Left hindlimb (tissue), 1 donor: Measurements from ENCODE around the gene MAPKAP1.
A peak's percentile ranks its signal among the peaks of the same experiment; 100 is the strongest.

ENCODE experiments used
- DNase-seq: peaks from one replicate; pipeline ENCODE4 v3.0.0-alpha.2; 2018

MAPKAP1 gene

DNA sequence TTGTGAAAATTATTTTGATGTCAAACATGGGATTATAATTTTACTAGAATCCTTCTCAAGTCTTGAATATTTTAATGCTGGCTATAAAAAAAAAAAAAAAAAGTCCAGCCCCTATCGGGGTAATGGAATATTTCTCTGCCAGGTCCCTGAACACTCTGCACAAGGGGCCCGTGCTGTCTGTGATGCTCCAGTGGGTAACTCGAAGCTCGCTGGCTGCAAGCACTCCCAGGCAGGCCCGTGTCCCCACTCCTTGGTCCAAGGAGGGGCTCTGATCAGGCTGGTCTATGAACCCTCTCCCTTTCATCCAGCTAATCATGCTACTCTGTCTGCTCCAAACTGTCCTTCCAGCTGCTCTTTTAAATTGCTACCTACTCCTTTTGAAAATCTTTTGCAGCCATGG, 264.6 kb downstream of the MAPKAP1 start:
- DNase-seq, result no peak

DNA sequence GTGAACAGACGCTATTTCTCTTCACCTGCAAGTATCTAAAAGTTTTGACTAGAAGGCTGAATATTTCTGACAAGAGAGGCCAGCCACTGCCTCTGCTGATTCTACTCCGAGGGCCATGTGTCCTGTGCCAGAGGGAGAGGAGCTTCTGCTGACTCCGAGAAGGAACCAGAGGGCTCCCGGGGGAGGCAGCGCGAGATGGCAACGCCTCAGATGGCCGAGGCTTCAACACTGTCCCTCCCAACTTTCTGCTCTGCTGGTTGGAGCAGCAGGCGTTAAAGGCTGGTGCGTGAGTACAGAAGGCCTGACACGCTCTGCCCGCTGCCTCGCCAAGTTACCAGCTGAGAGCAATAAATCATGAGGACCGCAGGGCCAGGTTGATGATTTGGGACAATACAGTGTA, 266.6 kb downstream of the MAPKAP1 start:
- no peak for DNase-seq

DNA sequence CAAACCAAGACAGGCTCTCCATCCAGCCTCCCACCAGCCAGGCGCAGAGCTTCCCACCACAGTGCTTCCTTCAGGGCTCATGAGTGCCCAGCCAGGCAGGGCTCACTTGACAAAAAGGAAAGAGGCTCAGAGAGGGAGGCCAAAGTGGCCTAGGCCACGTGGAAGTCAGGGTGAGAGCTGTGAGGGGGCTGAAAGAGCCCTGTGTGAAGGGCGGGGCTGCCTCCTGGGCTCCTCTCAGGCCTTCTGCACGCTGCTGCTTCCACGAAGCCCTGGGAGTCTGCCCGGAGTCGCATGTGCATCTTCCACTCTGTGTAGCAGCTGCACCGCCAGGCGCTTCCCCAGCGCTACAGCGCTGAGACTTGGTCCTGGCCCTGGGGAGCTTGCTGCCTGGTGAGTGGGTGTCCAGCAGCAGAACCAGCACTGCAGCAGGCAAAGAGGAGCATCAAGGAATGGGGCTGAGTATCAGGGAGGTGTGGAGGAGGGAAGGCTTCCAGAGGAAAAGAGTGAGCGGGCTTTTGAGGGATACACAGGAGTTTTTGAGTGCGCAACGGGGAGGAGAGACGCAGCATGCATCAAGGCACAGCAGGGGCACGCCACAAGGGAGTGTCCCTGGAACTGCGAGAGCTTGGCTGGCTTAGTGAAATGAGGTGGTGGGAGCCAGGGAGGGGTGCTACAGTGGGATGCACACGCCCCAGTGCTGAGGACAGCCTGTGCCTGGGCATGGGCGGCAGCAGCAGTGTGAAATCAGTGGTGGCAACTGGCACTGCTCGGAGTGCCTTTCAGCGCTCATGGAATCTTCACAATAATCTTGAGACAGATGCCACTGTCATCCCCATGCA, 267.4 kb downstream of the MAPKAP1 start:
- DNase-seq, result no peak

DNA sequence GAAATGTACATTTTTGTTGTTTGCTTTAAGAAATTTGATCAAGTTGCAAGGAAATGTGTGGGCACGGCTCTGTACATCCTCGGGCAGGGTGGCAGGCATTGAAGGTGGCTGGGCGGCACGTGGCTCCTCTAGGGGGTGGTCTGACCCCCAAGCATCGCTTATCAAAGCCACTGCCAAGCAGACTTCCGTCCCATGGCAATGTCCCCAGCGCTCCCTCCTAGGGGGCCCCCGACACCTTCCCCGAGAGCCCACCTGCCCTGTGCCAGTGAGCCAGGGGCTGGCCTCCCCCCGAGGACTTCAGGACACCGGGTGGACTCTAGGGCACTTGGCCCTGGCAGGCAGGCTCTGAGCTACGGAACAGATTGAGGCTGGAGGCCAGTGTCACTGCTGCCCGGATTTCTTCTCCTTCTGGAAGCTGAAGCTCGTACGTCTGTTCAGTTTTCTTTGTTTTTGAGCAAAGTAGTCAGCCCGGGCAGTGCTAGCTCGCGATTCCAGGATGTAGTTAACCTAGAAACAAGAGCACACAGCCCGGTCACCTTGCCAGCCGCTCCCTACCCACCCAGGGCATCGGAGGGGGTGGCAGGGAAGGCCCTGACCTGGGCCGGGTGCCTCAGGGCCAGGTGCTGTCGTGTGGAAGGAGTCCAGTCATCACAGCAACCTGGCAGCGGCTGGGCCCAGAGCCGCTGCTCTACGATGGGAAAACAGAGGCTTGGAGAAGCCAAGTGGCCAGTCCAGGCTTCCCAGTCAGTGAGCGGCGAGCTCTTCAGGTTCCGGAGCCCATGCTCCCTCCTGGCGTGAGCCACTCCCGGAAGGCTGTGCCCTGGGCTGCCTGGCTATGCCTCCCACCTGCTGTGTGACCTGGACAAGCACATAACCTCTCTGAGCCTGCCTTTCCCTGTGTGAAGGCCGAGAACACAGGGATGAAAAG, 268.2 kb downstream of the MAPKAP1 start:
- DNase-seq, result no peak

DNA sequence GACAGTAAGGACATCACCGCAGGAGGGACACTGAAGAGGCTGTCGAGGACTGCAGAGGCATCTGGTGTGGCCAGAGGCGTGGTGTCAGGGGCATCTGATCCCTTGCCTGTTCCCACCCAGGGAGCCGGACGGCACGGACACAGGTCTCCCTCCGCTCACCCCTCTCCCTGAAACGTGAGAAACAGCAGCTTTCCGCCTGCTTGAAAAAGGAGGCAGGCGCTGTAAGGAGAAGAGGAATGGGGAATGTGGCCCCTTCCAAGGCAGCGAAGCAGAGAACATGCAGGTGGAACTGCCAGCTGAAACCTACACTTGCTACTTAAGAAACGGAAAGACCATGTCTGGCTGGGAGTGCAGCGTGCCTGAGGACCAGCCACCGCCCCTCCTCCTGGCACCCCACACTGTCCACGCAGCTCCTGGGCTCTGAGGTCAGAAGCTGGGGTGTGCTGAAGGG, 269.2 kb downstream of the MAPKAP1 start:
- DNase-seq, result no peak

DNA sequence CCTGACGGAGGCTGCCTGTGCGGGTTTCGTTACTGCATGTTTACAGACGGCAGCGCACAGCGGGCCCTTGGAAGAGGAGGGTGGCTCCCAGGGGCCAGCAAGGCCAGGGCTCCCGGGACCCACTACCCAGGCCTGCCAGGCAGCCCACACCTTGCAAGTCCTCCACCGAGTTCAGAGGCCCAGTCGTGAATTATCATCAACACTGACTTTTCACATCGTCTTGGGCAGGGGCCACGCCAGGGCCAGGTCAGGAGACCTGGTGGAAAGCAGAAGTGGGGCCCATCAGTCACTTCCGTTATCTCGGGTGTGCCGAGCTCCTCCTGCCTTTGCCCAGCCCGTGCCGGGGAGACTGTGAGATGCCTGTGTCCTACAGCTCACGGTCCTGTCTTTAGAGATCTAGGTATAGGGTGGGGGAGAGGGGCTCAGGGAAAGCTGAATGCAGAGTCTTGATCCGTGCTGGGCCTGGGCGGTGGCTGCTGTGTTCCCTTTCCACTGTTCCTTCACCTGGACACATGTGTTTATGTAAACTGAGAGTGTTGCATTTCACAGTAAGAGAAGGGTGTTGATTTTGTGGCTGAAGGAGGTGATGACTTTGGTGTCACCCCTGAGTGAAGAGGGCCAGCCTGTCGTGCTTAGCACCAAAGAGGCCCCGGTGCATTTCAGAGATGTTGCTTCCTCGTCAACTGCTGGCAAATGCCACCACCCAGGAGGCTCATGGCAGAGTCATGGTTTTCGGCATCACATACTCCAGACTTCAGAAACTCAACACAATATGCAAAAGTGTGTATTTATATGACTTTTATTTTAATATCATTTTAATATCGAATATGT, 270.2 kb downstream of the MAPKAP1 start:
- no peak for DNase-seq

DNA sequence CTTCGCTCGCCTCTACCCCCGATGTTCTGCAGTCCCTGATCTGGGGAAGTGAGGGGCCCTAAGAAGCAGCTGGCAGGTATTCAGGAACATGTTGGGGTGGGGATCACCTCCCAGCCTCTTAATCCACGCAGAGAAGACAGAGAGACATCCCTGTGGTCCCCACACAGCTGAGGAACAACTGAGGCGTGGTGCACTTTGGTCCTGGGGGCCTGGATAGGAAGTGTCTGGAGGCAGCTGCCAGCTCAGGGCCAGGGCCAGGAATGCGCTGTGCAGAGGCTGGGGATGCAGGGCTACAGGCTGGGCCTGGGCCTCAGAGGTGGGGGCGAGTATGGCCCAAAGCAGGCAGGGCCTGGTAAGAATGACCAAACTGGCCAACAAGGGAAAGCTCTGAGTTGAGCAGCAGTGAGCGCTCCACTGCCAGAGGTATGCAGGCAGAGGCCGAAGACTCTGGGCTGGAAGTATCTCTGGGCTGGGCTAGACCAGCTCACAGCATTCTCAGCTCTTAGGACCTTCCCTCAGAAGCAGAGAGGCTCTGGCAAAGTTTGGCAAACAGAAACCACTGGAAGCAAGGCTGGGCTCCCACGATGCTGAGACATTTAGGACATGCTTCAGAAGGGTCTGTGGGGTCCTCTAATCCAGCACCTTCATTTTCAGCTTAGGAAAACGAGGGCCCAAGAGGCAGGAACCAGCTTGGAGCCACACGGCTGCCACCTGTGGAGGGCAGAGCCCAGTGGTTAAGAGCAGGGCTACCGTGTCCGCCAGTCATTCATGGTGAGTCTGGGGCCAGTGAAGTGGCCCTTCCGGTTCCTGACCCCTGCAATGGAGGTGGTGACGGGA, 271.0 kb downstream of the MAPKAP1 start:
- DNase-seq, result no peak

DNA sequence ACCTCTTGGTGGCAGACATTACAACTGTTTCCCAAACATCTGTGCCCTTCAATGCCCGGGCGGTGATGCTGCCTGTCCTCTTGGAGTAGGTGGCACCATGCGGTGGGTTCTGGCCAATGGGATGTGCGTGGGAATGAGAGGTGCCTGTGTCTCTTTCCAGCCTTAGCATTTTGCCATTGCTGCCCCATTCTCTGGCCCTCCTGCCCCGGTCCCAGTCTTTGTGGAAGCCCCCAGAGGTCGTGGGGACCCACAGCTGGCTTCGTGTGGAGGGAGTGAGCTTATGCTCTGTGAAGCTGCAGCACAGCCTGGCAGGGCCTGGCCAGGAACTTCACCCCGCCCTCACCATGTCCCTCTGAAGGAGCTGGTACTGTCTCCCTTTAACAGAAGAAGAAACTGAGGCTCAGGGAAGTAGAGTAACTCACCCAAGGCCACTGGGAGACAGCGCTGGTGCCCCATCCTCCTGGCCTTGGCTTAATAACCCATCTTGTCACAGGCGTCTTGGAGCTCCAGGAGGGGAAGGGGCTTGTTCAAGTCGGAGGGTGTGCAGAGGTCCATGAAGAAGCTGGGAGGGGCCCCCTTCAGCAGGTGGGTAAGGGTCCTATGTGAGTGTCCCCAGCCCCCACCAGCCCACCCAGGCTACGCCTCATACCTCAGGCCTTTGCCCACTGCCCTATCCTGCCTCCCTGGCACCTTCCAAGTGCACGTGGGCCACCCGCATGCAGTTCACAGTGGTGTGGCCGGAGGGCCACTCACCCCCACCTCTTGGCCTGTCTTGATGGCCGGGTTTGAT, 271.8 kb downstream of the MAPKAP1 start:
- no peak for DNase-seq

DNA sequence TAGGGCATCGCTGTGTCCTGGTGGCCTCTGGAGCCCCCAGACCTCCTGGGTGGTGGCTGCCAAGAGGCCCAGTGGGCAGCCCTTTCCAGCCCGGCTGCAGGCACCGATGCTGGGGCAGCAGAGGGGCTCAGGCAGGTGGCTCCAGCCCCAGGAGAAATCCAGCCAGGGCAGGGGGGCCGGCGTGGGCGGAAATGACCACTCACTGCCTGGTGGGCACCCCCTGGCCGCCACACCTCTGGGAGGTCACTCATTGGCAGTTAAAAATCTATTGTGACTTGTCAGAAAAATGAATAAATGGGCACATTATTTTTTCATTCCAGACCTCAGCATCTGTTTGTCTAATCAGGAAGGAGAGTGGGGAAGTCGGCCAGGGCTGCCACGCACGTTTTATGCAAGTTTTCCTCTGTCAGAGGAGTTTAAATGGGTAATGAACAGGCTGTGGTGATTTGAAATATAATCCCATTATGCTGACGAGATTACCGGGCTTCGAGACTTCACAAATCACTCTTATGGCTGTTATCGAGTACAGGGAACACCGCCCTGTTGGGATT, 273.5 kb downstream of the MAPKAP1 start:
- DNase-seq, result peak; percentile 57

DNA sequence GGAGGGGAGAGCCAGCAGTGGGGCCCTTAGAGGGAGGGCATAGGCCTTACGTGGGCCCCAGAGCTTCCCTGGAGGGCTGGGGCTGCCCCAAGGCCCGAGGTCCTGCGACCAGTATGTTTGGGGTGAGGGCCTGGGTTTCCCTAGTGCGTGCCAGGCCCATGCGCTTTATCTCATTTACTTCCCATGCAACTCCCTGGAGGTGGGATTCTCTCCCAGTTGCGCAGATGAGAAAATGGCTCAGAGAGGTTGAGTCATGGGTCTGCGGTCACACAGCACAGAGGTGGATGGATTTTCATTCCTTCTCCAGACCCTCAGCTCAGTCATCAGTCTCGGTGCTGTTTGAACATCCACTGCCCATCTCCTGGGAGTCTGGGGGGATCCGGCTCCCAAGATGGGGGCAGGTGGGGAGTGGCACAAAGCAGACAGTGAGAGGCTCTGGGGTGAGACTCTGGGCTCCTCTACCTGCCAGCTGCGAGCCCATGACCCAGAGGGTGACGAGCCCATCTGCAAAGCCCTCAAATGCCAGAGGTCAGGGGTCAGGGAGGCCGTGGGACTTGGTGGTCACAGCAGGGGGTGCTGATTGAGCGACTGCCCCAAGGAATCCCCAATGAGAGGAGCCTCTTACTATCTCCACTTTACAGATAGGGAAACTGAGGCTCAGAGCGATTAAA, 274.2 kb downstream of the MAPKAP1 start:
- no peak for DNase-seq

DNA sequence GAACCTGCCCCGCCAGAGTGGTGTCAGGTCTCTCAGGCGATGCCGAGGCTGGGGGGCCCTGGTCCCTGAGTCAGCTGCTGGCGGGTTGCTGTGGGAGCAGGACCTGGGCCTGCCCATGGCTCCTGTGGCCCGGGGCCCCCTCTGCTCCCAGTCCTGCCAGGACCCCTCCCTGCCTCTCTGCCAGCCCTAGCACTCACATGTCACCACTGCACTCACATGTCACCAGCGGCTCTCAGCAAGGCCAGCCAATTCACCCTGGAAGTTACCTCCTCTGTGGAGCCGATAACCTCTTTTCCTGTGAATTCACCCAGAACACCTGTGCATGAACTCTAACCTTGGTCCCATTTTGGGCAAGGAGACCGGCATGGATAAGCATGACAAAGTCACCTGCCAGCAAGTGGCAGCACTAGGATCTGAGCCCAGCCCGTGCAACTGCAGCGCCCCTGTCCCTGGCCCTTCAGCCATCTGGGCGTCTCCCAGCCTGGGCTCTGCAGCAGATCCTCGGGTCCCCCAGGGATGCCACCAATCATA, 275.2 kb downstream of the MAPKAP1 start:
- DNase-seq, result no peak

DNA sequence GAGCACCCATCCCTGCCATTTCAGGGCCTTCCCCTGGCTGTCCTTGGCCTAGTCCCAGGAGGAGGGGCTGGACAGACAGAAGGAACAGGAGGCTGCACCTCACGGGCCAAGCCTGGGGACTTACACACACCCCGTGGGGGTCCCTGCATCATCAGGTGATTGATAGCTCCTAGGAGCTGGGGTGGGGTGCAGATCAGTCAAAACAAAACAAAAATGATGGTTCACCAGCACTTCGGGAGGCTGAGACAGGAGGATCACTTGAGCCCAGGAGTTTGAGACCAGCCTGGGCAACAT, 276.0 kb downstream of the MAPKAP1 start:
- DNase-seq, result no peak

DNA sequence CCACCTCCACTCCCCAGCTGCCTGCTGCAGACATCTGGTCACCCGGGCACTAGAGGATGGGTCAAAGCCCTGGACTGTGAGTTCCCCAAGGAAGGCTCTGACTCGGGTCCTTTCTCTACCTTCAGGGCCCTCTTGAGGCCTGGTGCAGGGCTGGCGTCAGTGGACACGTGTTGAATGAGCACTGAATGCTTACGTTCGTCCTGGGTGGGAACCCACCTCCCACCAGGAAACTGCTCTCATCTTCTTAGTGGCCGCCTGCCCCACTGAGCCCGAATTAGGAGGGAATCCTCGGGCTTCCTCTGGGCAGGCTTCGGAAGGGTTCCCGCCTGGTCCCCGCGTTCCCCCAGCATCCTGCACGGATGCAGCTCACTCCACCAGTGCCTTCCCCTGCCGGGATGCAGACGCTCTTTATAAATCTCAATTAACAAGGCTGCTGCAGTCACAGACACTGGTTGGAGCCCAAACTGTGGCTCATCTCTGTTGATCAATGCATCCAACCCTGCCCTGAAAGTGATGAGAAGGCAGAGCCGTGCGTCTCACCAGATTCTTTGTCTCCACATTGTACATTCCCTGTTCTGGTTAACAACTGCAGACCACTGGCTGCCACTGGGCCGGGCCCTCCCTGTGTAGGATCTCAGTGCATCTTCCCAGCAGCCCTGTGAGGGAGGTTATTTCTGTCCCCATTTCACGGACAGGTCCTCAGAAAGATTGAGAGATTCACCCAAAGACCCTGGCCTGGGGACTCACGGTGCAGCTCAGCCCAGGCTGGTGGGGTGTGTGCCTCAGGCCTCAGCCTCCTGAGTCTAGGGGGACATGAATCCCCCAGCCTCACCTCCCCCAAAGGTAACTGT, 276.6 kb downstream of the MAPKAP1 start:
- no peak for DNase-seq

DNA sequence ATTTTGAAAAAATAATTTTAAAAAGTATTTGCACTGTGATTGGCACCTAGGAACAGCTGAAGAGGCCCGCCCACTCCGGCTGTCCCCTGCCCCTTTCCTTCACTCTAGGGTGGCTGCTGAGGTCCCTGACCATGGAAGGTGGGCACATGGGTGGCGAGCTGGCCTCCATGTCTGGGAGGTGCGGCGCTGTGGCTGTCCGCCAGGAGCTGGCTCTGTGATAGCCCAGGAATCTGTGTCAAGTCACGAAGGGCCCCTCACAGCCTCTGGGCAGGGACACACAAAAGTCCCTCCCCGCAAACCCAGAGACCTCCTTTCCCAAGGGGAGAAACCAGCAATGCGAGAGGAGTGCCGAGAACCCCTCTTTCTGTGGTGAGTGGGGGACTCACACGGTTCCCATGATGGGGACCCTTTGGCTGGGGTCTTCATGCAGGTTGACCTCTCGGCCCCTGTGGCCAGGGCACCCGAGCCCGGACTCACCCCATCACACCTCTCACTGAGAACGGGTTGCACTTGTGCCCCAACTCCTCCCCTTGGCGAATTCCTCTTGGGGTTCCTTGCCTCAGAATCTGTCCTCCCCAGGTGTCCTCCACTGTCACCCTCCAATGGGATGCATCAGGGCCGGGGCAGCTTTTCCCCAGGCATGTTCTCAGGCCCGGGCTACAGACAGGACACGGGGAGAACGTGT, 277.4 kb downstream of the MAPKAP1 start:
- no peak for DNase-seq

DNA sequence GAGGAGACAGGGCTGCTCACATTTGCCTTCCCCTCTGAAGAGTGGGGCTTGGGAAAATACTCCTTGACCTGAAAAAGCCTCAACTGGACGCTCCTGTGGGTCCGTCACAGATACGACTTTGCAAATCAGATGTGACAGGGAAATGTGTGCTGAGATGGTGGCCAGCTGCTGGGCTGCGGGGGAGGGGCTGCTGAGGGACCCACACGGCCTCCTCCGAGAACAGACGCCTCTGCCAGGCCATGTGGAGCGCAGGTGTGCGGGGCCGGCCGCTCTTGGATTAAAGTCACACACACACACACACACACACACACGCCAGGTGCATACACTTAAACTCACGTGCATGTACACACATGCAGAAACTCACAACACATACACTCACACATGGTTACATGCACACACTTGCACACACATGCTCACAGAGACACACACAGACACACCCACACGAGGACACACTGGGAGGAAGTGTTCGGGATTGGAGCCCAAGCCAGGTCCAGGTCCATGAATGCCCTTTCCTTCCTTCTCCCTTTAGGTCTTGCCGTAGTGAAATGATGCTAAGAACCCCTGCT, 278.0 kb downstream of the MAPKAP1 start:
- DNase-seq, result no peak

DNA sequence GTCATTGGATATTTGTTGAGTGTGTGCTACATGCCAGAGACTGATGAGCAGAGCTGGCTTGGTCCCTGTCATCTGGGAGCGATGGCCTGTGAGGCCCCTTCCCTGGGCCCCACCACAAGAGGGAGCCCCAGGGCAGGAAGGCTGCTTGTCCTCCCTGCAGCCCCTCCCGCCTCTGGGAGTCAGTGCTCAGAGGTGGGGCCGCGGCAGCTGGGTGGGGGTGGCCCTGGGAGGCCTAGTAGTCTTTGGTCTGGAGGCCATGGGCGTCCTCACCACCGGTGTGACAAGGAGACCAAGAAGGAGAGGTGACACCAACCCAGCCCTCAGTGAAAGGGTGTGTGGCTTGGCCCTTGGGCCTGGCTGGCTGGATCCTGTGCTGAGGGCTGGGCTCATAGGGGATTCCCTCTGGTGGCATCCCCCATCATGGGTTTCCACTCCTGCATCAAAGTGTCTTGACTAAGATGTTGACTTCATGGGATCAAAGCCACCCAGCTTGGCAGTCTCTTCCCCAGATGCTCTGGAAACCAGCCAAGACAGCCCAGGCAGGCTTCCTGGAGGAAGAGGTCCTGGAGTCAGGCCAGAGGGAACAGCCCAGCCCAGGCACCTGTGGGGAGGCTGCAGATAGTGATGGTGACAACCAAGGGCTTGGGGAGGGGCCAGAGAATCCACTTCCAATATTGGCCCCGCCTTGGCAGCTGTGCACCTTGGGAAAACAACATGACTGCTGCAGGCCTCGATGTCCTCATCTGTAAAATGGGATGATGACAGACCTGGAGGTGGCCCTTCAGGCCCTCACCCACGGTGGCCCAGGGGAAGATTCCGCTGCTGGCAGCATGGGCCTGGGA, 278.7 kb downstream of the MAPKAP1 start:
- no peak for DNase-seq

DNA sequence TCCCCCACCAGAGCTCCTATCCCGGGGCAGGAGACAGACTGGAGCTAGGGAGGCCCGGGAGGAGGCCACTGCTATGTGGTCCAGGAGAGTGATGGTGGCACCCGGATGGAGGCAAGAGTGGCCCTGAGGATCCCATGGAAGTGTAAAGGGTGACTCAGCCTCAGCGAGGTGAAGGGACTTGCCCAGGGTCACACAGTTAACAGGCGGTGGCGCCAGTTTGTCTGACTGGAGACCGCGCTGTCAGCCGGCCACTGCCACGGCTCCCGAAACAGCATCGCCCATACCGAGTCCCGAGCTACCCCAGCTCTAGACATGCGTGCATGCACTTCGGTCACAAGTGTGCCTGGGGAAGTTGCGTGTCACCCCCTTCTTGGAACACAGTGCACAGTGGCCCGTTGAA, 279.5 kb downstream of the MAPKAP1 start:
- no peak for DNase-seq
